SK-N-SH treated with all-trans-retinoic acid at 6 μM for 48 hours (cell line): ENCODE data around the gene GNPTAB.

Experiments used
- ARNTL ChIP-seq: fragments of 450-650 bp; formaldehyde crosslinking; IDR thresholded peaks from 2 replicates; pipeline ENCODE4 v1.5.0; 2020; ENCODE audit warnings: low read depth, mild to moderate bottlenecking, moderate library complexity, borderline replicate concordance
- CREB5 ChIP-seq: fragments of 250-450 bp; sonication (Bioruptor Pico); IDR thresholded peaks from 2 replicates; pipeline ENCODE4 v1.5.1; 2020; ENCODE audit warnings: low read depth, mild to moderate bottlenecking, moderate library complexity
- CSRNP3 ChIP-seq: fragments of 250-450 bp; sonication (Bioruptor Pico); IDR thresholded peaks from 2 replicates; pipeline ENCODE4 v1.5.1; 2021; ENCODE audit warnings: mild to moderate bottlenecking, moderate library complexity
- OSR1 ChIP-seq: fragments of 250-450 bp; sonication (Bioruptor Pico); IDR thresholded peaks from 2 replicates; pipeline ENCODE4 v1.8.0; 2022; ENCODE audit warnings: moderate library complexity, mild to moderate bottlenecking, inconsistent platforms
- PATZ1 ChIP-seq: fragments of 250-450 bp; sonication (Bioruptor Pico); IDR thresholded peaks from 2 replicates; pipeline ENCODE4 v1.8.0; 2020; ENCODE audit warnings: mild to moderate bottlenecking, moderate library complexity, borderline replicate concordance
- POU6F1 ChIP-seq: fragments of 250-450 bp; sonication (Bioruptor Pico); IDR thresholded peaks from 2 replicates; pipeline ENCODE4 v1.8.0; 2021; ENCODE audit warnings: low read depth, mild to moderate bottlenecking, moderate library complexity, borderline replicate concordance
- RARB ChIP-seq: fragments of 250-450 bp; sonication (Bioruptor Pico); IDR thresholded peaks from 2 replicates; pipeline ENCODE4 v1.8.0; 2021; ENCODE audit warnings: mild to moderate bottlenecking, moderate library complexity
- ZC3H10 ChIP-seq: fragments of 250-450 bp; sonication (Bioruptor Pico); IDR thresholded peaks from 2 replicates; pipeline ENCODE4 v1.5.1; 2021; ENCODE audit warnings: mild to moderate bottlenecking, moderate library complexity
- ZFP3 ChIP-seq: fragments of 250-450 bp; sonication (Bioruptor Pico); IDR thresholded peaks from 2 replicates; pipeline ENCODE4 v1.5.0; 2020; ENCODE audit warnings: mild to moderate bottlenecking, moderate library complexity
- ZFP30 ChIP-seq: fragments of 450-650 bp; formaldehyde crosslinking; IDR thresholded peaks from 2 replicates; pipeline ENCODE4 v1.5.0; 2022; ENCODE audit warnings: mild to moderate bottlenecking, moderate library complexity
- ZNF565 ChIP-seq: fragments of 450-650 bp; formaldehyde crosslinking; conservative IDR thresholded peaks from 2 replicates; pipeline ENCODE4 v1.5.0; 2020; ENCODE audit warnings: low read depth, mild to moderate bottlenecking, moderate library complexity
- ZNF70 ChIP-seq: fragments of 450-650 bp; formaldehyde crosslinking; IDR thresholded peaks from 2 replicates; pipeline ENCODE4 v1.5.0; 2020; ENCODE audit warnings: mild to moderate bottlenecking, moderate library complexity

- TF ChIP-seq ZC3H10 (no peak), OSR1 (CRISPR knock-in tag) (no peak), ZNF565 (no peak), PATZ1 (CRISPR knock-in tag) (no peak), ZFP3 (CRISPR knock-in tag) (no peak), ARNTL (CRISPR knock-in tag) (no peak), RARB (CRISPR knock-in tag) (no peak), CREB5 (CRISPR knock-in tag) (no peak), ZFP30 (CRISPR knock-in tag) (no peak), POU6F1 (CRISPR knock-in tag) (no peak), ZNF70 (CRISPR knock-in tag) (no peak), CSRNP3 (no peak)
Observed at GRCh38 chr12:101746196-101746595, 84.6 kb downstream of the GNPTAB start.
